Muscle of arm (tissue), 14 donors: ENCODE measurements around the gene RAMP1. TPM values are rescaled to one million over a fixed set of nuclear protein-coding genes. Genes with fewer than 3 reads are reported as not detected.
"Not testable (repeated sequence)": the region's sequence is repeated elsewhere in the genome, so short reads cannot be mapped to it uniquely, and the experiment has no call there.

Experiments
- DNase-seq: peaks from one replicate; pipeline ENCODE4 v3.0.0-alpha.2; 2013
- long read RNA-seq, 11 donors: transcript quantifications; one replicate each; lab custom pipeline, GENCODE V29; 2026
- polyA plus RNA-seq, 12 donors: library from polyadenylated mRNA; unstranded; fragments of 120-200 nt; gene quantifications; one replicate each; pipeline ENCODE4 v1.2.1, GENCODE V29; 2013; ENCODE audit not compliant: insufficient read length in 12 of 12

The RAMP1 gene
- 10 to 100 TPM in 11 of 12 donors, not detected in 1; 24.1 to 53.3 (median 33.2) TPM for polyA plus RNA-seq
- long read RNA-seq, donor 1, transcript RAMP1-201 (3 exons, 910 nt) = major isoform, 30 of 31 reads
- long read RNA-seq, donor 1, partial matches to known transcripts = 0 of 31 reads
- long read RNA-seq, donor 1, other reads (novel, unspliced or antisense) = 0 of 31 reads
- long read RNA-seq, donor 2, transcript RAMP1-201 (3 exons, 910 nt) = major isoform, 46 of 50 reads
- long read RNA-seq, donor 2, partial matches to known transcripts = 0 of 50 reads
- long read RNA-seq, donor 2, other reads (novel, unspliced or antisense) = 0 of 50 reads
- long read RNA-seq, donor 3, transcript RAMP1-201 (3 exons, 910 nt) = major isoform, 8 of 9 reads
- long read RNA-seq, donor 3, partial matches to known transcripts = 0 of 9 reads
- long read RNA-seq, donor 3, other reads (novel, unspliced or antisense) = 0 of 9 reads
- long read RNA-seq, donor 4, transcript RAMP1-201 (3 exons, 910 nt) = major isoform, 5 of 5 reads
- long read RNA-seq, donor 4, partial matches to known transcripts = 0 of 5 reads
- long read RNA-seq, donor 4, other reads (novel, unspliced or antisense) = 0 of 5 reads
- long read RNA-seq, donor 5, transcript RAMP1-201 (3 exons, 910 nt) = major isoform, 58 of 61 reads
- long read RNA-seq, donor 5, partial matches to known transcripts = 0 of 61 reads
- long read RNA-seq, donor 5, other reads (novel, unspliced or antisense) = 0 of 61 reads
- long read RNA-seq, donor 6, transcript RAMP1-201 (3 exons, 910 nt) = major isoform, 16 of 22 reads
- long read RNA-seq, donor 6, partial matches to known transcripts = 5 of 22 reads
- long read RNA-seq, donor 6, other reads (novel, unspliced or antisense) = 0 of 22 reads
- long read RNA-seq, donor 7, transcript RAMP1-201 (3 exons, 910 nt) = major isoform, 16 of 18 reads
- long read RNA-seq, donor 7, partial matches to known transcripts = 0 of 18 reads
- long read RNA-seq, donor 7, other reads (novel, unspliced or antisense) = 0 of 18 reads
- long read RNA-seq, donor 8, transcript RAMP1-201 (3 exons, 910 nt) = major isoform, 42 of 43 reads
- long read RNA-seq, donor 8, partial matches to known transcripts = 0 of 43 reads
- long read RNA-seq, donor 8, other reads (novel, unspliced or antisense) = 0 of 43 reads
- long read RNA-seq, donor 9, transcript RAMP1-201 (3 exons, 910 nt) = major isoform, 17 of 18 reads
- long read RNA-seq, donor 9, partial matches to known transcripts = 0 of 18 reads
- long read RNA-seq, donor 9, other reads (novel, unspliced or antisense) = 0 of 18 reads
- long read RNA-seq, donor 10, transcript RAMP1-201 (3 exons, 910 nt) = major isoform, 40 of 56 reads
- long read RNA-seq, donor 10, transcript RAMP1-202 (3 exons, 650 nt) = minor isoform, 5 of 56 reads
- long read RNA-seq, donor 10, partial matches to known transcripts = 11 of 56 reads
- long read RNA-seq, donor 10, other reads (novel, unspliced or antisense) = 0 of 56 reads
- long read RNA-seq, donor 11, transcript RAMP1-201 (3 exons, 910 nt) = major isoform, 25 of 37 reads
- long read RNA-seq, donor 11, transcript RAMP1-202 (3 exons, 650 nt) = minor isoform, 6 of 37 reads
- long read RNA-seq, donor 11, partial matches to known transcripts = 6 of 37 reads
- long read RNA-seq, donor 11, other reads (novel, unspliced or antisense) = 0 of 37 reads

DNA sequence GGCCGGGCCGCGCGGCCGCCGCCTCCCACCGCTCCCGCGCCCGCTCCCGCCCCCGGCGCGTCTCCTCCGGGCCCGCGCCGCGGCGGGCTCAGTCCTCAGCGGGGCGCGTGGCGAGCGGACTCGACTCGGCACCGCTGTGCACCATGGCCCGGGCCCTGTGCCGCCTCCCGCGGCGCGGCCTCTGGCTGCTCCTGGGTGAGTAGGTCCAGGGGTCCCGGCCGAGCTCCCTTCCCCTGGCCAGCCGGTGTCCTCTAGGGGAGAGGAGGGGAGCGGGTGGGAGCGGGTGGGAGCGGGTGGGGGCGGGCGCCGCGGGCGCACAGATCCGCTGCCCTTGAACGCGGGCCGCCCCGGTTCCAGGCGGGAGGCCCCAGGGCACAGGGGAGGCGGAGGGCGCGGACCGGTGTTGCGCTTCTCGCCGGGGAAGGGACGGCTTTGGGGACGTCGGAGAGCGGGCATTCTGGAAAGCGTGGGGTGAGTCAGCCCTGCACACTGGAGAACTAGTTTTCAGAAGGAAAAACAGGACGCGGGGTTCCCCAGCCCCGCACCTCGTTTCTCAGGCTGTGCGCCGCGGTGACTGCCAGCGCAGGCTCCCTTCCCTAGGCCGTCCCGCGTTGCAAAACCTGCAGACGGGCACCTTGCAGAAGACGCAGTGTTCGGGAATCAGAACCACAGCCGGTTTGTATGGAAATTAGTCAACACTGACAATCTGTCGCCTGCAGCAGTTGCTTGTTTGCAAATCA, at the start of gene RAMP1:
RAMP1 (plus strand) TSS at position 91 of the 740 bp plus-strand sequence; CDS start at position 144, 53 bp downstream.
- DNase-seq = no peak

GRCh38 chr2:237815637-237816036, 43.8 kb upstream of the RAMP1 start:
- DNase-seq = no peak

- no peak for DNase-seq
Measured at GRCh38 chr2:237816531-237816930, 42.9 kb upstream of the RAMP1 start.

DNA sequence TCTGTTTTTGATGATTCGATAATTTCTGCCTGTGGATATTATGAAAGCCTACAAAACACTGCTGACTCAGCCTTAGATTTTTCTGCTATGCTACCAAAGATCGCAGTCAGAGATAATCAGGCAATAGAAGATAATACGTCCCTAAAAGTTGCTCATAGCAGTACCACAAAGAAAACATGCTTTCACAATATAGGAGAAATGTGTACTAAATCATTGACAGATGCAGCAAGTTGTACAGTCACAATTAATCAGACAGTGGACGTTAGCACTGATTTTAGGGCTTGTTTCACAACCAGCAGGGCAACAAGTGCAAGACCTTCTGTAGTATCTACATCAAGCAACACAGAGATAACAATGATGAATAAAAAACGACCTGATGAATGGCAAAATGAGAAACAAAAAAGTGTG, 41.4 kb upstream of the RAMP1 start:
- DNase-seq = no peak

GRCh38 chr2:237819231-237819630, 40.2 kb upstream of the RAMP1 start:
- no peak for DNase-seq

GRCh38 chr2:237820421-237820820, 39.0 kb upstream of the RAMP1 start:
- no peak for DNase-seq

GRCh38 chr2:237823544-237823943, 35.9 kb upstream of the RAMP1 start:
- DNase-seq = no peak

DNA sequence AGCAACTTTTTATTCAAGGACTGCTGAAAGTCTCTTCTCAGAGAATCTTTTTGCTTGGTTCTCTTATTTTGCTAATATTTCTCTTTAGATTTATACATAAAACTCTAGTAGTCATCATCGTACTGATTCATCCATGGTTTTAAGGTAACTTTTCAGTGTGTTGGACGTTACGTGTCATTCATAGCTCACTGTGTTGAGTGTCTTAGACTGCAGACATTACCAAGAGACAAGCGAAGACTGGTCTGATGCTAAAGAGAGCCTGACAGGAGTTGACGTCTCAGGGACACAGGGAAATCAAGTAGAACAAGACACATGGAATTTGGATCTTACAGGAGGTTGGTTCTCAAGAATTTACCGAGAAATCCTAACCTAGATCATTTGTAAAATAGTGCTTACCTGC, 35.3 kb upstream of the RAMP1 start:
- no peak for DNase-seq

- DNase-seq = no peak
Measured at GRCh38 chr2:237827421-237827987, 31.9 kb upstream of the RAMP1 start.

DNA sequence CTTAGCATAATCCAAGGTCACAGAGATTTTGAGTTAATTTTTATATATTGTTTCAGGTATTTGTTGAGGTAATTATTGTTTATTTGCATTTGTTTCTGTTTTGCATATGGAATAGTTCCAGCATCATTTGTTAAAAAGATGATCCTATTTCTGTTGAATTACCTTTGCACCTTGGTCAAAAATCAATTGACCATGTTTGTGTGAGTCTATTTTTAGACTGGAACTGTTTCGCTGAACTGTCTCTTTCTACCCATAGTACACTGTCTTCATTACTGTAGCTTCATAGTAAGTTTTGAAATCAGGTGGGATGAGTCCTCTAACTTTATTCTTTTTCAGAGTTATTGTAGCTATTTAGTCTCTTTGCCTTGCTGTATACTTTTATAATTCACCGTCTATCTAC, 28.9 kb upstream of the RAMP1 start:
- no peak for DNase-seq

GRCh38 chr2:237833546-237833945, 25.9 kb upstream of the RAMP1 start:
- DNase-seq = no peak

DNA sequence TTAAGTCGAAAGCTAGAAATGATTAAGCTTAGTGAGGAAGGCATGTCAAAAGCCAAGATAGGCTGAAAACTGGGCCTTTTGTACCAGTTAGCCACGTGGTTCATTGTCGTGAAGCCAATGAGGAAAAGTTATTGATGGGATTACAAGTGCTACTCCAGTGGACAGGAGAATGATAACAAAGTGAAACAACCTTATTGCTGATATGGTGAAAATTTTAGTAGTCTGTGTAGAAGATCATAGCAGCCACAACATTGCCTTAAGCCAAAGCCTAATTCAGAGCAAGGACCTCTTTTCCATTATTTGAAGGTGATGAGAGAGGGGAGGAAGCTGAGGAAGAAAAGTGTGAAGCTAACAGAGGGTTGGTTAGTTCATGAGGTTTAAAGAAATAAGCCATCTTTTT, 24.1 kb upstream of the RAMP1 start:
- no peak for DNase-seq

- DNase-seq = no peak
Measured at GRCh38 chr2:237841051-237841450, 18.4 kb upstream of the RAMP1 start.

DNA sequence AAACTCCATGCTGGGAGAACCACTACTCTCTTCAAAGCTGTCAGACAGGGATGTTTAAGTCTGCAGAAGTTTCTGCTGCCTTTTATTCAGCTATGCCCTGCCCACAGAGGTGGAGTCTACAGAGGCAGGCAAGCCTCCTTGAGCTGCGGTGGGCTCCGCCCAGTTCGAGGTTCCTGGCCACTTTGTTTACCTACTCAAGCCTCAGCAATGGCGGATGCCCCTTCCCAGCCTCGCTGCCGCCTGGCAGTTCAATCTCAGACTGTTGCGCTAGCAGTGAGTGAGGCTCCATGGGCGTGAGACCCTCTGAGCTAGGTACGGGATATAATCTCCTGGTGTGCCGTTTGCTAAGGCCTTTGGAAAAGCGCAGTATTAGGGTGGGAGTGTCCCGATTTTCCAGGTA, 10.5 kb upstream of the RAMP1 start:
- DNase-seq = not testable (repeated sequence)

DNA sequence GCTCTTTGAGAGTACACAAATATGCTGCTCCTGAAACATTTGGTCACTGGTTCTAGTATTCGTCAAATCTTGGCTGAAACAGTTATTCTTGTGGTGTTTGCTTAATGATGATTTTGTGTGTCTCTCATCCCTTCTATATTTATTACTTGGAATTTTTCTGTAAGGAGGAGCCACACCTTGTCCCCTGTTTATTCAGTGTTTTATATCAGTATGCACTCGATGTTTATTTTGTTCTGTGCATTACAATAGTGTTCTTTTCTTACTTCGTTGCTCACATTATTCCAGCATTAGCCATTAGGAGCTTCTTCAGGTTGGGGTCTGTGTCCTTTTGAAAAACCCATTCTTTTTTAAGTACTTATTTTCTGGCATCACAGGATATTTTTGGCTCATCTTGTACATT, 5.1 kb upstream of the RAMP1 start:
- no peak for DNase-seq

GRCh38 chr2:237857791-237858190, 1.6 kb upstream of the RAMP1 start:
- DNase-seq = no peak

DNA sequence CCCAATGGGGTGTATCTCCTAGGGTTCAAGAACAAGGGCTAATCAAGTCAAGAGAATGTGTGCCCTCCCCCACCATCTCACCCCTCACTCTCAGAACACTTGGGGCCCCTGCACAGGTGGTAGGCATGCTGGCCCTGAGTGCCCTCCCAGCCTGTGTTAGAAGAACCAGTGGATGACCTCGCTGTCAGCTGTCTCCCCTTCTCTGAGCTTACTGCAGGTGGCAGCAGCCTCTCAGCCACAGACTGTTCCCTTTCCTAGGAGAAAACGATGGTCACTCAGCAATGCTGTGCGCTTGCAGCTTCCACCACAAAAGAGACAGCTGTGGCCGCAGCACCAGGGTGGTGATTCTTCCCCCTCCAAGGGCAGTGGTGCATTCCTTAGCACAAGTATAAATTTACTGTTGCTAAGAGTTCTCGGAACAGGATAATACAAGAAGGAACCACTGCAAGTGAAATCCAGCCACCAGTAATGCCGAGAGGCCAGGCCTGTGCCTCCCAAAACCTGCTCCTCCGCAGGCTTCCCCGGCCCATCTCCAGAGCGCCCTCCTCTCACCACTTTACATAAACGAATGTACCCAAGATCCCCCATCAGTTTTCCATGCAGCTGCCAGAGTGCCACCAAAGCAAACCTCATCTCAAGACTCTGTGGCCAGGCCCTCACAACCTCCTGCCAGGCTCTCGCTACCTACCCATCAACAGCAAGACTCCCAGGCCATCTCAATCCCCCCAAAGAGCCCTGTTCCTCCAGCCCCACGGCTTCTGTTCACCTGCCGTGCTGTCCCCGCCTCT, 935 bp upstream of the RAMP1 start:
- peak; percentile 64 for DNase-seq

GRCh38 chr2:237859082-237859433, 365 bp upstream of the RAMP1 start:
- no peak for DNase-seq

DNA sequence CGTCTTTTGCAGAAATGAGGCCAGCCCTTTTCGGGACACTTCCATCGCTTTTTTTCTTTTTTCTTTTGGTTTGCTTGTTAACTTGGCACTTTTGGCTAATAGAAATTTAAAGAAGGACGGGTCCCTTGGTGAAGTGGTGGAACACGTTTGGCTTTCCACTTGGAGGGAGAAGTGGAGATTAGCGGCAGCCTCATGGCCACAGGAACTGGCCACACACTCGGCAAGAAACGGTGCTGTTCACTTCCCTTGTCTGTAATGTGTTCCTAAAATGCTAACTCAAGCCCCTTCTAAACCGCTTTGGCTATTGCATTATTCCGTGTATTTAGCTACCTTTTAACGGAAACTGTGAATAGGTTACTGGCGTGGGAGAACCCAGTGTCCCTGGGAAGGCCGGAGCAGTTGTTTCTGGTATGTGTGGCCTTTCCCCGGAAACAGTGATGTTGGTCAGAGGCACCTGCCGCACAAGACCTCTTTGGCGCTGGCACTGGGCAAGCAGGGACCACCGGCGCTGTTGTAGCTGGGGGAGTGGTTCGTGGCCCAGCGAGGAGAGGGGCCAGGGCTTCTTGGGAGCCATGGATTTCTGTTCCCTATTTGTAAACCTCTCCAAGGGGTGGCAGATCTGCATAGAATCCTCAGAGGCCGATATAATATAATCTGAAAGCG, 981 bp downstream of the RAMP1 start:
- DNase-seq = no peak
